ENCODE results near the gene GPR63. TPM values are rescaled to one million over a fixed set of nuclear protein-coding genes. Genes with fewer than 3 reads are reported as not detected.
A peak's percentile ranks its signal among the peaks of the same experiment; 100 is the strongest.

The GPR63 gene
- total and polyA plus RNA-seq, 4 donors, result 0.63 to 3.6 (median 1.1) TPM

DNA sequence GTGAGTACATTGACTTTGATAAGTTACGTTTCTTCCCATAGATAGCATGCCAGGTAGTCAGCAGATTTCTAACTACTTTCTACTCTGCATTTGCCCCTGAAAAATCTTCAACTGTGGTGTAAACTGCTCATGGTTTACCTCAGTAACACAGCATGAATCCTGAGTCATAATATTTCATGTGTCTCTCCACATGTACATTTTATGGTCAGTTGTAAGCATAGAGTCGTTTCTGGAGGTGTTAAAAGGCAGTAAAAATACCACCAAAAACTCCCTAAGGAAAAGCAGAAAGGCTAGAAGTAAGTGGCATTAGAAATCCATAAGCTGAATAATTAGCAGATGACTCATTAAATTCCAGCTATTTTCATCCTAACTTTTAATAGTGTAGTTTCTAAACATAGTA, 4.1 kb upstream of the GPR63 start:
- Histone ChIP-seq H3K4me3 (ENCODE audit: low read length in 2 of 2) (no peak overlapping the region), H3K9me3 (ENCODE audit: control insufficient read depth, low read length) (no peaks in the 10 kb centered on the region), H3K27ac (ENCODE audit: low read depth in 1 of 2, low read length in 2 of 2) (no peak overlapping the region), H3K27me3 (ENCODE audit: control insufficient read depth in 1 of 2, insufficient read depth in 2 of 2, low read length in 1 of 2) (no peaks in the 10 kb centered on the region), H3K4me1 (ENCODE audit: control insufficient read depth in 1 of 2, insufficient read depth in 2 of 2, low read length in 2 of 2) (no peaks in the 10 kb centered on the region), H3K36me3 (ENCODE audit: control insufficient read depth in 1 of 2, insufficient read depth in 2 of 2, low read length in 1 of 2) (no peaks in the 10 kb centered on the region)
- intact Hi-C loops (cut with DNase I), result no loop called here
- no peak for DNase-seq
- 28 to 29% methylated on average over 2 of the region's 2 CpGs for WGBS, 2 donors
- ATAC-seq (ENCODE audit: low FRiP score), result no peak

DNA sequence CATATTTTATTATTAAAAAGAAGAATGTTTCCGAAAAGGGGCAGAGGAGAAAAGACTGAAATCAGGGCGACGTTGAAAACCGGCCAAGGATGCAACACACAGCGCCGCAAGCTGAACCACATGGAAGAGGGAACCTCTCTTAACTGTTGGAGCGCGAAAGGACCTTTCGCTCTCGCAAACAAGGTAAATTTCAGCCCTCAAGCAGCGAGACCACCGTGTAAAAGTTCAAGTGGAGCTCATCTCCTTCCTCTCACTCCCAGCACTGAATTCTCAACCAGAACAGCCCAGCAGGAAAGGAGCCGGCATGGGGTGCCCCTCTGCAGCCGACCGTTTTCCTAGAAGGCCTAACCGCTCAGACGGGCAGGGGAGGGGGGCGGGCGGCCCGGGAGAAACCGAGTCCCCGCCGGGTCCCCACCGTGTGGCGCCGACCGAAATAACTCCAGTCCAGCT, 621 bp downstream of the GPR63 start:
- Histone ChIP-seq H3K9me3 (ENCODE audit: control insufficient read depth, low read length) (no peaks in the 10 kb centered on the region), H3K36me3 (ENCODE audit: control insufficient read depth in 1 of 2, insufficient read depth in 2 of 2, low read length in 1 of 2) (no peaks in the 10 kb centered on the region), H3K4me3 (ENCODE audit: low read length in 2 of 2) (peak overlapping the region; percentile 83 to 97), H3K4me1 (ENCODE audit: control insufficient read depth in 1 of 2, insufficient read depth in 2 of 2, low read length in 2 of 2) (no peaks in the 10 kb centered on the region), H3K27ac (ENCODE audit: low read depth in 1 of 2, low read length in 2 of 2) (no peak overlapping the region), H3K27me3 (ENCODE audit: control insufficient read depth in 1 of 2, insufficient read depth in 2 of 2, low read length in 1 of 2) (no peaks in the 10 kb centered on the region)
- ATAC-seq (ENCODE audit: low FRiP score) (peak; percentile 44), DNase-seq (no peak)
- intact Hi-C loops (cut with DNase I), result loop anchor here (5.0 kb wide), 3 partner anchors 56 to 221 kb away; partner anchors contain the start of gene NDUFAF4 (in 1 of the 2)
- 1% methylated on average over 27 of the region's 27 CpGs for WGBS, 2 donors

DNA sequence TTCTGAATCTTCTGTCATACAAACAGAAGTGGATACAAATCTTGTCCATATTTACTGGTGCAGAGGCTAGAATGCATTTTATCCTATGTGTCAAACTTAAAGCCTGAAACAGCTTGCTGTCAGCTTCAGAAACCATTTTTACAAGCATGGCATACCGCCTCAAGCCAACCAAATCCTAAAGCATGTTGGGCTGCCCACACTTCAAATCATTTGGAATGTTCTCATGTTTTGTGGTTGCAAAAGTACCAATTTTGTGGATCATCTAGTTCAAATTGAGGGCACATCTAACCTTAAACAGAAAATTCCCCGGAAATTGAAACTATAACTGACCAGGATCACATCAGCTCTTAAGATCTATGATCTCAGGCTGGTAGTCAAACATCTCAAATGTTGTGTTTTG, 3.2 kb downstream of the GPR63 start:
- ATAC-seq (ENCODE audit: low FRiP score) (no peak), DNase-seq (no peak)
- no peaks in the 10 kb centered on the region for H3K36me3 ChIP-seq (ENCODE audit: control insufficient read depth in 1 of 2, insufficient read depth in 2 of 2, low read length in 1 of 2)
- H3K4me3 ChIP-seq (ENCODE audit: low read length in 2 of 2), result no peak overlapping the region
- WGBS, 2 donors, result 96 to 98% methylated on average over 2 of the region's 2 CpGs
- no peaks in the 10 kb centered on the region for H3K4me1 ChIP-seq (ENCODE audit: control insufficient read depth in 1 of 2, insufficient read depth in 2 of 2, low read length in 2 of 2)
- intact Hi-C loops (cut with DNase I), result no loop called here
- H3K27ac ChIP-seq (ENCODE audit: low read depth in 1 of 2, low read length in 2 of 2), result no peak overlapping the region
- no peaks in the 10 kb centered on the region for H3K27me3 ChIP-seq (ENCODE audit: control insufficient read depth in 1 of 2, insufficient read depth in 2 of 2, low read length in 1 of 2)
- H3K9me3 ChIP-seq (ENCODE audit: control insufficient read depth, low read length), result no peaks in the 10 kb centered on the region

DNA sequence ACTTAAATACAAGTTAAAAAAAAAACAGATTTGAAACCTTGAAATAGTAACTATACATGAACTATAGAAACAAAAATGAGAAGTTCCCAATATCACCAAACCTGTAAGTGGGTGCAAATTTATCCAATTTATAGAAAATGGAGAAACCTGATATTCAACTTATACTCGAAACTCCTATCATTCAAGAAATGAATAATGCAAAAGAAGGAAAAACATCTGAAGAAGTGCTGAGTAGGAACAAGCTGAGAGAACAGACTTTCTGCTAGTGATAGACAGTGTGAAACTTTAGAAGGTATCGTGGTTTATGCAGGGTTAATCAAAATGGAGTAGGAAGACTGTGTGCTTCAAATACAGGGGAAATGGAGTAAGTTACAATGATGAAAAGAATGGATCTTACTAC, 4.5 kb downstream of the GPR63 start:
- Histone ChIP-seq H3K27ac (ENCODE audit: low read depth in 1 of 2, low read length in 2 of 2) (no peak overlapping the region), H3K27me3 (ENCODE audit: control insufficient read depth in 1 of 2, insufficient read depth in 2 of 2, low read length in 1 of 2) (no peaks in the 10 kb centered on the region), H3K4me3 (ENCODE audit: low read length in 2 of 2) (no peak overlapping the region), H3K4me1 (ENCODE audit: control insufficient read depth in 1 of 2, insufficient read depth in 2 of 2, low read length in 2 of 2) (no peaks in the 10 kb centered on the region), H3K36me3 (ENCODE audit: control insufficient read depth in 1 of 2, insufficient read depth in 2 of 2, low read length in 1 of 2) (no peaks in the 10 kb centered on the region), H3K9me3 (ENCODE audit: control insufficient read depth, low read length) (no peaks in the 10 kb centered on the region)
- intact Hi-C loops (cut with DNase I), result no loop called here
- WGBS, 2 donors, result 96 to 100% methylated on average over 2 of the region's 2 CpGs
- ATAC-seq (ENCODE audit: low FRiP score) (no peak), DNase-seq (no peak)

DNA sequence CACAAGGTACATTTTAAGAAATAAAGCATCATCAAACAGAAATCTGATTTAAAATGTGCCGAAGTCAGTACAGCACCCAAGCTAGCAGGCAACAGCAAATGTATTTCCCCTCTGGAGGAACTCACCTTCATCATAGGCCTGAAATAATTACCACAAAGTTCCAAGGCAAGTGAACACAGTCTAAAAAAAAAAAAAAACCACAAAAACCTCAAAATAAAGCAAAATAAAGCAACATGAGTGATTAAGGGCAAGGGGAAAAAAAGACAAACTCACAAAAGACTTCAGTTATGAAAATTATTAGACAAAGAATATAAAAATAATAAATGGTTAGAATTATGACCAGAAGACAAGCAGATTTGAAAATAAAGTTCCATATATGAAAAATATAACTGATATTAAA, 10.4 kb downstream of the GPR63 start:
- ATAC-seq (ENCODE audit: low FRiP score) (no peak), DNase-seq (no peak)
- no peaks in the 10 kb centered on the region for H3K27me3 ChIP-seq (ENCODE audit: control insufficient read depth in 1 of 2, insufficient read depth in 2 of 2, low read length in 1 of 2)
- H3K4me3 ChIP-seq (ENCODE audit: low read length in 2 of 2), result no peak overlapping the region
- WGBS, 2 donors, result 89 to 100% methylated on average over 1 of the region's 1 CpG
- intact Hi-C loops (cut with DNase I), result no loop called here
- no peaks in the 10 kb centered on the region for H3K9me3 ChIP-seq (ENCODE audit: control insufficient read depth, low read length)
- no peaks in the 10 kb centered on the region for H3K4me1 ChIP-seq (ENCODE audit: control insufficient read depth in 1 of 2, insufficient read depth in 2 of 2, low read length in 2 of 2)
- H3K36me3 ChIP-seq (ENCODE audit: control insufficient read depth in 1 of 2, insufficient read depth in 2 of 2, low read length in 1 of 2), result no peaks in the 10 kb centered on the region
- H3K27ac ChIP-seq (ENCODE audit: low read depth in 1 of 2, low read length in 2 of 2), result no peak overlapping the region

DNA sequence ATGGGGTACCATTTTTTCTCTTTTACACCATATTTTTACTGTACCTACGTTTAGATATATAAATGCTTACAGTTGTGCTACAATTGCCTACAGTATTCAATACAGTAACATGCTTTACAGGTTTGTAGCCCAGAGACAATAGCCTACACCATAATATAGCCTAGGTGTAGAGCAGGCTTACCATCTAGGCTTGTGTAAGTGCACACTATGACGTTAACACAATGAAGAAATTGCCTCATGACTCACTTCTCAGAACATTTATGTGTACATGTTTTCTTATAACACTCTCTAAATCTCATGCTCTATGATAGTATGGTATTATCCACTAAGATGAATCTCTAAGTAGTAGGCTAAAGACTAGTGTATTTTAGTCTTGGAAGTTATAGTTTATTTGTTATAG, 13.5 kb downstream of the GPR63 start:
- H3K9me3 ChIP-seq (ENCODE audit: control insufficient read depth, low read length), result no peaks in the 10 kb centered on the region
- no peak overlapping the region for H3K27ac ChIP-seq (ENCODE audit: low read depth in 1 of 2, low read length in 2 of 2)
- WGBS, 2 donors, result 78 to 85% methylated on average over 2 of the region's 2 CpGs
- DNase-seq (no peak), ATAC-seq (ENCODE audit: low FRiP score) (no peak)
- no peaks in the 10 kb centered on the region for H3K36me3 ChIP-seq (ENCODE audit: control insufficient read depth in 1 of 2, insufficient read depth in 2 of 2, low read length in 1 of 2)
- intact Hi-C loops (cut with DNase I), result no loop called here
- H3K27me3 ChIP-seq (ENCODE audit: control insufficient read depth in 1 of 2, insufficient read depth in 2 of 2, low read length in 1 of 2), result no peaks in the 10 kb centered on the region
- H3K4me1 ChIP-seq (ENCODE audit: control insufficient read depth in 1 of 2, insufficient read depth in 2 of 2, low read length in 2 of 2), result no peaks in the 10 kb centered on the region
- no peak overlapping the region for H3K4me3 ChIP-seq (ENCODE audit: low read length in 2 of 2)

DNA sequence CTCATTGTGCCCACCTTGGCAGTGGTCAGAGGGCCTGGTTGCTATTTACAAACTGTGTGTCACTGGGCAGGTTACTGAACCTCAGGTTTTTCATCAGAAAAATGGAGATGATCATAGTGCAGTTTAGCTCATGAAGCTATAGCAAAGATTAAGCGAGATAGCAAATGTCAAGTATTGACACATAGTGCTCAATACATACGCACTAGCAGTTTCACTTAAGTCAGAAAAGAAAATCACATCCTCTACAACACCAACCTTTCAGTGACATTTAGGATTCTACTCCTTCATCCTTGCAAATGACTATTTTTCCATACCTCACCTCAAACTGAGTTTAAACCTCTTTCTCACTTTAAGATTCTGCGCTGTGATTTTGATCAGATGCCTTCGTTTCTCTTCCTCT, 16.2 kb downstream of the GPR63 start:
- DNase-seq, result no peak
- Histone ChIP-seq H3K27me3 (ENCODE audit: control insufficient read depth in 1 of 2, insufficient read depth in 2 of 2, low read length in 1 of 2) (no peaks in the 10 kb centered on the region), H3K36me3 (ENCODE audit: control insufficient read depth in 1 of 2, insufficient read depth in 2 of 2, low read length in 1 of 2) (no peaks in the 10 kb centered on the region), H3K4me1 (ENCODE audit: control insufficient read depth in 1 of 2, insufficient read depth in 2 of 2, low read length in 2 of 2) (no peaks in the 10 kb centered on the region), H3K4me3 (ENCODE audit: low read length in 2 of 2) (no peak overlapping the region), H3K9me3 (ENCODE audit: control insufficient read depth, low read length) (no peaks in the 10 kb centered on the region), H3K27ac (ENCODE audit: low read depth in 1 of 2, low read length in 2 of 2) (no peak overlapping the region)
- WGBS, 2 donors, result 95 to 97% methylated on average over 4 of the region's 4 CpGs
- intact Hi-C loops (cut with DNase I), result no loop called here
- ATAC-seq (ENCODE audit: low FRiP score), result no peak

DNA sequence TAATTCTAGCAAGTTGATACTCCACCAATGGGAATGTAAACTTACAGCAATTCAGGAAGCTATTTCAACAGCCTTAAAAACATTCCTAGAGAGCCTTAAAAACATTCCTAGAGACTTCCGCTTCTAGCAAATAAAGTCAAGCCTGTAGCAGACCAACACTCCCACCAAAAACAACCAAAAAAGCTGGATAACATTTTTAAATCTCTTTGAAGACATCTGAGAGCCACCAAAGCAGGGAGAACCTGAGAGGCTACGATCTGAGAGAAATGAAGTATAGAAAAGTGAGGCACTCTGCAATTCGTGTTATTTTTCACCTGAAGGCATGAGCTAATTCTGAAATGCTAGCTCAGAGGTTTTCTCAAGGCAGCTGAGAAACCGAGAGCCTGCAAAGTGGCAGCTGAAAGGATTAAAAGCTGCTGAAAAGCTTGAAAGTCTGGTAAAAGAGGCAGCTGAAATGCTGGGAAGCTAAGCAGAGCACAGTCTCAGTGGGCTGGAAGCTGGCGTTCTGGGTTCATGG, 20.9 kb downstream of the GPR63 start:
- peak overlapping the region in 1 of 2 donors; percentile 72 for H3K4me3 ChIP-seq (ENCODE audit: low read length in 2 of 2)
- no peak overlapping the region for H3K27ac ChIP-seq (ENCODE audit: low read depth in 1 of 2, low read length in 2 of 2)
- intact Hi-C loops (cut with DNase I), result no loop called here
- no peaks in the 10 kb centered on the region for H3K4me1 ChIP-seq (ENCODE audit: control insufficient read depth in 1 of 2, insufficient read depth in 2 of 2, low read length in 2 of 2)
- 4 to 8% methylated on average over 5 of the region's 5 CpGs for WGBS, 2 donors
- H3K27me3 ChIP-seq (ENCODE audit: control insufficient read depth in 1 of 2, insufficient read depth in 2 of 2, low read length in 1 of 2), result no peaks in the 10 kb centered on the region
- no peaks in the 10 kb centered on the region for H3K9me3 ChIP-seq (ENCODE audit: control insufficient read depth, low read length)
- no peak for ATAC-seq (ENCODE audit: low FRiP score)
- no peak for DNase-seq
- H3K36me3 ChIP-seq (ENCODE audit: control insufficient read depth in 1 of 2, insufficient read depth in 2 of 2, low read length in 1 of 2), result no peaks in the 10 kb centered on the region

DNA sequence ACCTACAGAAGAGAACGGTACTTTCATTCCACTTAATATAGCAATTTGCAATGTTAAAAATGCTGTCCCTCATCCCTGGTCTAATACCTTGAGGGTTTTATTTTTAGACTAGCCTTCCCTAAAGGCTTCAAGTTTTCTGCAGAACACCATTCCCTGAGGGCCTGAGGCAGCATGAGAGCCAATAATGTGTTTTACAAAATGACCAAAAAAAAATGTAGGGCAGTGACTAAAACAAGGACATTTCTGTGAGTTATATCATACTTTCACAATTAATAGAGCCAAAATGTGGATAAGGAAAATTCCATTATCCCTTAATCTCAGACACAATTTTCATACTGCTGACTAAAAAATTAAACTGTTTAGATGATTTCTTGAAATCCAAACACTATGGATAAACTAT, 22.7 kb downstream of the GPR63 start:
- H3K4me1 ChIP-seq (ENCODE audit: control insufficient read depth in 1 of 2, insufficient read depth in 2 of 2, low read length in 2 of 2), result peaks cover 0 to 2% of the 10 kb centered on the region in 2 donors
- no peaks in the 10 kb centered on the region for H3K36me3 ChIP-seq (ENCODE audit: control insufficient read depth in 1 of 2, insufficient read depth in 2 of 2, low read length in 1 of 2)
- 14 to 16% methylated on average over 1 of the region's 1 CpG for WGBS, 2 donors
- no peak overlapping the region for H3K27ac ChIP-seq (ENCODE audit: low read depth in 1 of 2, low read length in 2 of 2)
- intact Hi-C loops (cut with DNase I), result no loop called here
- H3K9me3 ChIP-seq (ENCODE audit: control insufficient read depth, low read length), result no peaks in the 10 kb centered on the region
- ATAC-seq (ENCODE audit: low FRiP score), result no peak
- DNase-seq, result no peak
- no peaks in the 10 kb centered on the region for H3K27me3 ChIP-seq (ENCODE audit: control insufficient read depth in 1 of 2, insufficient read depth in 2 of 2, low read length in 1 of 2)
- no peak overlapping the region for H3K4me3 ChIP-seq (ENCODE audit: low read length in 2 of 2)
